ENCODE data around the gene GAB2. TPM values are rescaled to one million over a fixed set of nuclear protein-coding genes. Genes with fewer than 3 reads are reported as not detected.

GAB2 gene
- total RNA-seq, 1 experiment from 2014 or later = 3.3 TPM

DNA sequence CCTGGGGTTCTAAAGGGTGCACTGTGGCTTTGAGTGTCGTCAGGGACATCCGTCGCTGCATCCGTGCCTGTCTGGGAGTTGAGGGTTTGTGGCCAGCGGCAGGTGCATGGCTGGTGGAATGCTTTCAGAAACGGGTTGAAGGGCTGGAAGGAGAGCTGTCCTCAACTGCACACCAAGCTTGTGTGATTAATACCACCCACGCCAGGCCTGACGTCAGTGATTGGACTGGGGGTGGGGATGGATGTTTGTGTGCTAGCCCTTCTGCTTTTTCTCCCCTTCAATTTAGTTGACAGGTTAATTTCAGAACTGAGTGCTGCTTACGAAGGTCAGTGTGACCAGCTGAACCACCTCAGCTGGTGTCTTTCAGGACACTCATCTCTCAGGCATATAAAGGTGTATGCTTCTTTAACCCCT is 3.2 kb upstream of the GAB2 start:
- Mint-ChIP-seq H3K27me3 (ENCODE audit: low read depth) (peaks cover 28% of the 10 kb centered on the region), H3K36me3 (ENCODE audit: insufficient read depth in 1 of 3, low read depth in 3 of 3) (no peaks in the 10 kb centered on the region), H3K4me3 (no peak overlapping the region), H3K27ac (no peak overlapping the region), H3K9me3 (no peaks in the 10 kb centered on the region), H3K4me1 (peaks cover 39 to 43% of the 10 kb centered on the region in 2 experiments)
- no peak overlapping the region for H4K8ac ChIP-seq (replicated peaks; ENCODE audit: insufficient read length, low read depth, low read length)
- no peak overlapping the region for H3K4ac ChIP-seq (ENCODE audit: low read depth, low read length)
- H2BK120ac ChIP-seq (ENCODE audit: low read depth, low read length, poor library complexity, severe bottlenecking) = no peak overlapping the region
- H4K5ac ChIP-seq (ENCODE audit: insufficient read length, low read depth, low read length) = no peak overlapping the region
- no peak overlapping the region for H2AK5ac ChIP-seq (ENCODE audit: insufficient read length, low read length)
- no peak overlapping the region for H2AFZ ChIP-seq (ENCODE audit: low read length)
- H3T11ph ChIP-seq (ENCODE audit: low read length) = no peak overlapping the region
- no peaks in the 10 kb centered on the region for H3K9me3 ChIP-seq (ENCODE audit: control insufficient read depth, low read depth, low read length)
- no peaks in the 10 kb centered on the region for H3K79me1 ChIP-seq (ENCODE audit: insufficient read depth, low read depth, low read length, poor library complexity, severe bottlenecking)
- WGBS (ENCODE audit: extremely low coverage, insufficient read length, low lambda C conversion rate) = no CpG with 5 or more reads among the region's 9 CpGs
- no peak overlapping the region for H2BK20ac ChIP-seq (ENCODE audit: low read depth, low read length, poor library complexity, severe bottlenecking)
- H3K4me1 ChIP-seq (ENCODE audit: insufficient read depth, low read length) = peaks cover 10% of the 10 kb centered on the region; the same call in 1 of the 2 replicates
- H3K56ac ChIP-seq (ENCODE audit: insufficient read length, low read depth, low read length) = no peak overlapping the region
- H2BK12ac ChIP-seq (ENCODE audit: insufficient read length, low read depth, low read length) = no peak overlapping the region
- no peaks in the 10 kb centered on the region for H3K79me2 ChIP-seq (ENCODE audit: insufficient read depth, low read length)
- no peak overlapping the region for H4K91ac ChIP-seq (ENCODE audit: insufficient read length, low read depth, low read length)
- no peak overlapping the region for H2BK5ac ChIP-seq (ENCODE audit: insufficient read length, low read length)
- H3K27ac ChIP-seq (ENCODE audit: insufficient read length, low read depth, low read length) = no peak overlapping the region
- no peak overlapping the region for H3K23ac ChIP-seq (ENCODE audit: insufficient read length, low read depth, low read length)
- no peak for TF ChIP-seq CTCF (conservative IDR thresholded peaks at IDR 0.05)
- H3K9ac ChIP-seq (ENCODE audit: extremely low read depth, insufficient read length, low read length) = no peak overlapping the region
- H4K20me1 ChIP-seq (ENCODE audit: control insufficient read depth, insufficient read depth, insufficient read length) = peaks cover 2% of the 10 kb centered on the region
- no peak overlapping the region for H3K18ac ChIP-seq (ENCODE audit: insufficient read length, low read depth, low read length)
- no peak overlapping the region for H2BK15ac ChIP-seq (ENCODE audit: low read depth, low read length)
- peaks cover 15% of the 10 kb centered on the region for H3K23me2 ChIP-seq (ENCODE audit: insufficient read length, low read depth, low read length, poor library complexity, severe bottlenecking)
- no peak overlapping the region for H3K4me2 ChIP-seq (ENCODE audit: insufficient read depth, insufficient read length, low read length)
- DNase-seq = no peak
- no peak overlapping the region for H3K14ac ChIP-seq (ENCODE audit: insufficient read depth, low read length)
- H3K27me3 ChIP-seq (ENCODE audit: insufficient read depth, low read length) = peaks cover 5% of the 10 kb centered on the region

All from H9 (cell line).